Peyer's patch (tissue), 4 donors: ENCODE results near the gene KRT14. TPM values are rescaled to one million over a fixed set of nuclear protein-coding genes. Genes with fewer than 3 reads are reported as not detected.

Experiments used
- DNase-seq, 3 donors: peaks; one replicate each; pipeline ENCODE4 v3.0.0-alpha.2; 2017 to 2019
- H3K27ac ChIP-seq, 4 donors: fragments of 200-600 bp; sonication (generic); one replicate each; pipeline ENCODE4 v1.5.1; 2016 to 2019
- H3K27me3 ChIP-seq, 2 donors: fragments of 200-600 bp; sonication (generic); one replicate each; pipeline ENCODE4 v1.5.1; 2019
- H3K36me3 ChIP-seq, 3 donors: fragments of 200-600 bp; sonication (generic); one replicate each; pipeline ENCODE4 v1.5.1; 2016 to 2019
- H3K4me1 ChIP-seq, 4 donors: fragments of 200-600 bp; sonication (generic); one replicate each; pipeline ENCODE4 v1.5.1; 2016 to 2019
- H3K4me3 ChIP-seq, 4 donors: fragments of 200-600 bp; sonication (generic); 1 replicate in 3 of 4; 2 replicates in 1 of 4; pipeline ENCODE4 v1.5.1; 2016 to 2019; ENCODE audit warnings: mild to moderate bottlenecking in 1 of 4
- H3K9me3 ChIP-seq, 4 donors: fragments of 200-600 bp; sonication (generic); one replicate each; pipeline ENCODE4 v1.5.1; 2016 to 2019; ENCODE audit warnings: mild to moderate bottlenecking in 1 of 4
- CTCF ChIP-seq, 6 experiments: fragments of 450-650 bp in 4 of 6; fragments of 200-600 bp in 2 of 6; sonication (generic) in 1 of 6; IDR thresholded peaks; one replicate each; pipeline ENCODE4 v1.5.1; 2017 to 2019; ENCODE audit warnings: antibody characterized with exemption in 6 of 6, mild to moderate bottlenecking in 3 of 6, moderate library complexity in 1 of 6
- POLR2A ChIP-seq, 2 donors: fragments of 450-650 bp; IDR thresholded peaks; one replicate each; pipeline ENCODE4 v1.5.1; 2017; ENCODE audit warnings: antibody characterized with exemption in 2 of 2, mild to moderate bottlenecking in 2 of 2, moderate library complexity in 2 of 2
- total RNA-seq, 4 donors: library from RNA; depleted of rRNA; stranded (reverse); fragments of >200 nt; gene quantifications; one replicate each; pipeline ENCODE4 v1.1.0, GENCODE V29; 2016

Gene KRT14
- total RNA-seq, 4 donors from 2014 or later: 3.4 to 8.9 (median 6.3) TPM

DNA sequence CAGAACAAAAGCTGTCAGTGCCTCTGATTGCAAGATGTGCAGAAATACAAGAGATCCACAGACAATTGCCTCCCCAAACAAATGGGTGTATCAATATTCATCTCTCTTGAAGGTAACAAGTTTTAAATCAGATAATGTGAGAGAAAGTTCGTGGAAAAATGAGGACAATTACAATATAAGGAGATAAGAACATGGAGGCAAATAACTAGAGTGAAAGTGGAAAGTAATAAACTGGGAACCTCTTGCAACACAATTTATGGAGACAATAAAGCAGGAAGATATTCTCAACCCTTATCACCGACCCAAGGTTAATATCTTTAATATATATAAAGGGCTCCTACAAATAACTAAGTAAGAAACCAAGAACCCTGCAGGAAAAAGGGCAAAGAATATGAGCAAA, 44.3 kb downstream of the KRT14 start:
- DNase-seq: no peak
- Histone ChIP-seq H3K27me3 (no peaks in the 10 kb centered on the region), H3K27ac (peak overlapping the region in 3 of 4 donors; percentile 32 to 86 (median 77))

DNA sequence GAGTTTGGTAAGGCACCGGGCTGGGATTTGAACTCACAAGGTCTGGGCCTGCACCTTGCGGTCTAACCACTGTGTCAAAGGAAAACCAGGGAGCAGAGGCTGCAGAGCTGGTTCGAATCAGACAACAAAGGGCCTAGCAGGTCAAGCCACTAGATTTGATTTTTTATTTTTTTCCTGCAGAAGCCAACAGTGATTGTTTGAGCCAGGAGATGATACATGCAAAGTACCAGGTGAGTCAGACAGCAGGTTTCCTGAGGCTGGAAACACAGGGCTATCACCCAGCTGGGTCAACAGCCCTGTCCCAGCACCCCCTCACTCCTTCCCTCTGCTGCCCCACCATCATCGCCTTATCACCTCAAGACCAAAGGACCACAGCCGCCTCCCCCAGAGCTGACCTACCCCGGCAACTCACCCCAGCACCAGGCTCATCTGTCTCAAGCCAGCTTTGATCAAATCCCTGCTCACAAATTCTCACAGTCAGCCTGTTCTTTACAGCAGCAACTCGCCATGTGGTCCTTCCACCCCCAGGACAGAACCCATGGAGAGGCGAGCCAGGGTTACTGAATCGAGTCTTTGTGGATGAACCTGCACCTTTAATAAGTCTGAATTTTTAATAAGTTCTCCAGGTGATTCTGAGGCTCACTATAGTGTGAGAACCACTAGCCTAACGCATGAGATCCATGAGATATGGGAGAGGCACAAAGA, 45.6 kb downstream of the KRT14 start:
- peaks cover 0 to 17% (median 3%) of the 10 kb centered on the region in 4 donors for H3K4me1 ChIP-seq
- H3K27me3 ChIP-seq: no peaks in the 10 kb centered on the region
- no peak for DNase-seq
- no peak overlapping the region for H3K4me3 ChIP-seq
- no peaks in the 10 kb centered on the region for H3K9me3 ChIP-seq
- H3K27ac ChIP-seq: peak overlapping the region in 2 of 4 donors; percentile 77 to 82
- no peaks in the 10 kb centered on the region for H3K36me3 ChIP-seq
- peak in 1 of 2 donors; percentile 16 for TF ChIP-seq POLR2A (IDR thresholded peaks at IDR 0.05)
- TF ChIP-seq CTCF (IDR thresholded peaks at IDR 0.05): no peak

More for the DNA sequence above, 44.3 kb downstream of the KRT14 start:
- TF ChIP-seq POLR2A (IDR thresholded peaks at IDR 0.05) (no peak), CTCF (IDR thresholded peaks at IDR 0.05) (no peak)
- peaks cover 0 to 3% (median 0%) of the 10 kb centered on the region in 4 donors for H3K9me3 ChIP-seq
- H3K36me3 ChIP-seq: no peaks in the 10 kb centered on the region
- H3K4me1 ChIP-seq: peaks cover 0 to 18% (median 3%) of the 10 kb centered on the region in 4 donors
- peak overlapping the region in 2 of 4 donors; percentile 3 to 12 for H3K4me3 ChIP-seq

DNA sequence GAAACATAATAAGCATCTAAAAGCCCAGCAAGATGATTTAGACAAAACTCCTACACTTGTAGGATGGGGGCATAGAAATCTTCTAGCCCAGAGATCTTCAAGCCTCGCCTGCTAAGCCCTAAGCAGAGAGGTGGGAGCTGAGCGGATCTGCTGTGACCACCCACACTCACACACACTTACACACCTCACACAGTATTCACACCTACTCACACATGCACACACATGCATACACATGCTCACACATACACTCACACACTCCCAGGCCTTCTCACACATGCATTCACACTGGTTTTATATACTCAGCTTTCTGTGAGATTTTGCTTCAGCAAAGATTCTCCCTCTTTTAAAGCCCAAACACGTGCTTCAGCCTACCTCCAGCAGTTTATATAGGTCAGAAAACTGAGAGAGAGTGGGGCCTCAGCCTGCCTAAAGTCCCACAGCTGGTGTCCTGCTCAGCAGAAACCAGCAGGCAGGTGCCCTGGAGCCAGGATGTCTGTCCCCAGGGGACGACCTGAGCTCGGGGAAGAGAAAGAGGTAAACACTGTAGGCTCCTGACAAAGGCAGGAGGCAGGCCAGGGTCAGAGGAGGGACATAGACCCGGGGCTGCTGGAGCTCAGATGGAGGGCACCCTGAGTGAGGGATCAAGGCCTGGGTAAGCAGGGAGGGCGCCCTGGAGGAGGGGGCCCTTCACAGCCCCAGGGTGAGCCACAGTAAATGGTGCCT, 46.6 kb downstream of the KRT14 start:
- TF ChIP-seq POLR2A (IDR thresholded peaks at IDR 0.05) (no peak), CTCF (IDR thresholded peaks at IDR 0.05) (no peak)
- DNase-seq: no peak
- Histone ChIP-seq H3K36me3 (no peaks in the 10 kb centered on the region), H3K9me3 (no peaks in the 10 kb centered on the region), H3K4me1 (peaks cover 0 to 15% (median 3%) of the 10 kb centered on the region in 4 donors), H3K4me3 (no peak overlapping the region), H3K27ac (peak overlapping the region in 2 of 4 donors; percentile 77 to 82), H3K27me3 (no peaks in the 10 kb centered on the region)

DNA sequence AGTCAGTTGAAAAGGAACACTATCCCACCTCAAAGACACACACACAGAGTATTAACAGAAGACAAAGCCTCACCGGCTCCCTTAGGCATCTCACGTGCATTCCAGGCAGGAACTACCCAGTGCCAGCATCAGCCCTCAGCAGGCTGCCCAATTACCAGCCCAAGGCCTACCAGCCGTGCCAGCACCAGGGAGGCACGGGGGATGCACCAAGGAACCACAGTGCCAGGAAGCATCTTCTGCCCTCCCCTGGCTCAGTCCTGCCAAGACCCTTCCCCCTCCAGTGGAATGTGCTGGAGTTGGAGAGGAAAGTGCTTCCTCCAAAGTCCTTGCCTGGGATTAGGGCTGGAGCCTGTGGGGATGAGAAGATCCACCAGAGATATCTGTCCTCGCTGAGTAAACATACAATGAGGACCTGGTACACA, 47.6 kb downstream of the KRT14 start:
- DNase-seq: no peak
- peaks cover 0 to 11% (median 3%) of the 10 kb centered on the region in 4 donors for H3K4me1 ChIP-seq
- no peaks in the 10 kb centered on the region for H3K27me3 ChIP-seq
- H3K36me3 ChIP-seq: no peaks in the 10 kb centered on the region
- no peaks in the 10 kb centered on the region for H3K9me3 ChIP-seq
- H3K4me3 ChIP-seq: no peak overlapping the region
- no peak overlapping the region for H3K27ac ChIP-seq
- TF ChIP-seq CTCF (IDR thresholded peaks at IDR 0.05): no peak
- TF ChIP-seq POLR2A (IDR thresholded peaks at IDR 0.05): no peak

DNA sequence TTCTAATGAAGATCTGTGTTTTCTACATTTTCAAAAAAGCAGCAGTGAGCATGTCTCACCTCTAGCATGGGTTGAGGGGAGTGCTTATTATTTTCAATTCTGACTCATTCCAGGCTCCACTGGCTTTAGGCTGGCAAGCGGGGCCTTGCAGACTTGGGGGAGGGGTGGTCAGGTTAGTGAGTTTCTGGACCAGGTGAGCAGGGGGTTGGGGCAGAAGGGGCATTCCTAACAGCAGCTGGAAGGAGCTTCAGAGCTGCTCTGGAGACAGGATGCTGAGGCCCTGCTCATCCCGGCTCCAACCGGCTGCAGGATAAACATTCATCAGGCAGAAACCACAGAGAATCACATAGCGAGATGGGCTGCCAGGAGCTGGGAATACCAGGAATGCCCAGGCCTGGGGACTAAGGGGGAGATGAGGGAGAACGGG, 48.1 kb downstream of the KRT14 start:
- no peak for DNase-seq
- TF ChIP-seq CTCF (IDR thresholded peaks at IDR 0.05) (no peak), POLR2A (IDR thresholded peaks at IDR 0.05) (no peak)
- H3K4me3 ChIP-seq: no peak overlapping the region

More for the DNA sequence above, 48.1 kb downstream of the KRT14 start:
- H3K4me1 ChIP-seq: peaks cover 0 to 10% (median 3%) of the 10 kb centered on the region in 4 donors
- H3K9me3 ChIP-seq: no peaks in the 10 kb centered on the region
- no peaks in the 10 kb centered on the region for H3K36me3 ChIP-seq
- H3K27ac ChIP-seq: no peak overlapping the region
- H3K27me3 ChIP-seq: no peaks in the 10 kb centered on the region
